ENCODE results near the gene UBE4B. TPM values are rescaled to one million over a fixed set of nuclear protein-coding genes. Genes with fewer than 3 reads are reported as not detected.

The UBE4B gene
- total and polyA plus RNA-seq, 3 donors from 2014 or later: 26.1 to 63.3 (median 62.0) TPM

- no peak for DNase-seq
- no peak overlapping the region for H3K27ac ChIP-seq
- H3K27me3 ChIP-seq: no peaks in the 10 kb centered on the region
- H3K36me3 ChIP-seq (ENCODE audit: low read depth, missing control alignments): no peaks in the 10 kb centered on the region
- H3K4me1 ChIP-seq: no peaks in the 10 kb centered on the region
- H3K9me3 ChIP-seq: no peaks in the 10 kb centered on the region
- H3K4me3 ChIP-seq: no peak overlapping the region
- no peak for TF ChIP-seq POLR2A (IDR thresholded peaks at IDR 0.05)
- intact Hi-C loops (cut with DNase I; ENCODE audit: low total_unique reads): no loop called here
- WGBS, 2 donors: 81 to 84% methylated on average over 9 of the region's 9 CpGs
Measured at GRCh38 chr1:10128101-10128765, 95.5 kb downstream of the UBE4B start.

GRCh38 chr1:10132316-10132715 lies 99.6 kb downstream of the UBE4B start:
- intact Hi-C loops (cut with DNase I; ENCODE audit: low total_unique reads): no loop called here
- Histone ChIP-seq H3K36me3 (ENCODE audit: low read depth, missing control alignments) (no peaks in the 10 kb centered on the region), H3K27ac (no peak overlapping the region), H3K4me1 (no peaks in the 10 kb centered on the region), H3K4me3 (no peak overlapping the region), H3K9me3 (no peaks in the 10 kb centered on the region), H3K27me3 (no peaks in the 10 kb centered on the region)
- 95 to 96% methylated on average over 6 of the region's 6 CpGs for WGBS, 2 donors
- TF ChIP-seq CTCF (IDR thresholded peaks at IDR 0.05) (no peak), POLR2A (IDR thresholded peaks at IDR 0.05) (no peak)
- no peak for DNase-seq

GRCh38 chr1:10132852-10133251 lies 100.1 kb downstream of the UBE4B start:
- Histone ChIP-seq H3K4me3 (no peak overlapping the region), H3K27ac (no peak overlapping the region), H3K27me3 (no peaks in the 10 kb centered on the region), H3K4me1 (no peaks in the 10 kb centered on the region), H3K36me3 (ENCODE audit: low read depth, missing control alignments) (no peaks in the 10 kb centered on the region), H3K9me3 (no peaks in the 10 kb centered on the region)
- TF ChIP-seq POLR2A (IDR thresholded peaks at IDR 0.05): no peak
- TF ChIP-seq CTCF (IDR thresholded peaks at IDR 0.05): no peak
- 81 to 87% methylated on average over 10 of the region's 10 CpGs for WGBS, 2 donors
- intact Hi-C loops (cut with DNase I; ENCODE audit: low total_unique reads): no loop called here
- no peak for DNase-seq

GRCh38 chr1:10140981-10141380 lies 108.2 kb downstream of the UBE4B start:
- intact Hi-C loops (cut with DNase I; ENCODE audit: low total_unique reads): no loop called here
- Histone ChIP-seq H3K27ac (no peak overlapping the region), H3K27me3 (no peaks in the 10 kb centered on the region), H3K36me3 (ENCODE audit: low read depth, missing control alignments) (no peaks in the 10 kb centered on the region), H3K4me3 (no peak overlapping the region), H3K4me1 (no peaks in the 10 kb centered on the region), H3K9me3 (no peaks in the 10 kb centered on the region)
- TF ChIP-seq POLR2A (IDR thresholded peaks at IDR 0.05): no peak
- TF ChIP-seq CTCF (IDR thresholded peaks at IDR 0.05): no peak
- no peak for DNase-seq
- WGBS, 2 donors: 85 to 98% methylated on average over 3 of the region's 3 CpGs

GRCh38 chr1:10143961-10144485 lies 111.3 kb downstream of the UBE4B start:
- TF ChIP-seq CTCF (IDR thresholded peaks at IDR 0.05) (no peak), POLR2A (IDR thresholded peaks at IDR 0.05) (no peak)
- no peaks in the 10 kb centered on the region for H3K4me1 ChIP-seq
- H3K9me3 ChIP-seq: no peaks in the 10 kb centered on the region
- WGBS, 2 donors: 74 to 83% methylated on average over 7 of the region's 7 CpGs
- H3K27ac ChIP-seq: no peak overlapping the region
- H3K27me3 ChIP-seq: no peaks in the 10 kb centered on the region
- no peak overlapping the region for H3K4me3 ChIP-seq
- no peak for DNase-seq
- intact Hi-C loops (cut with DNase I; ENCODE audit: low total_unique reads): no loop called here
- H3K36me3 ChIP-seq (ENCODE audit: low read depth, missing control alignments): no peaks in the 10 kb centered on the region

Measured in testis (tissue), 3 donors.